LoVo (cell line): ENCODE measurements around the gene STIP1.

Experiments used
- DNase-seq: peaks from one replicate; pipeline ENCODE4 v3.0.0-alpha.2; 2016; ENCODE audit warnings: low spot score

Gene STIP1

GRCh38 chr11:64223001-64223651 is 37.2 kb downstream of the STIP1 start:
- DNase-seq: no peak

GRCh38 chr11:64224151-64224890 is 38.4 kb downstream of the STIP1 start:
- no peak for DNase-seq

GRCh38 chr11:64224891-64225607 is 39.1 kb downstream of the STIP1 start:
- DNase-seq: no peak

GRCh38 chr11:64225608-64226506 is 39.9 kb downstream of the STIP1 start, which contains the start of the genes NUDT22 and TRPT1:
Gene NUDT22, plus strand, starts transcription at chr11:64226274. Its CDS starts 379 bp downstream, at chr11:64226653.
Gene TRPT1, minus strand, starts transcription at chr11:64226186. Its CDS starts 326 bp downstream, at chr11:64225860.
- peak; percentile 88 for DNase-seq

- DNase-seq: peak; percentile 59
These were observed 40.6 kb downstream of the STIP1 start for GRCh38 chr11:64226507-64227051.

- no peak for DNase-seq
These were observed 41.5 kb downstream of the STIP1 start for GRCh38 chr11:64227405-64227956.

- DNase-seq: no peak
These were observed 43.2 kb downstream of the STIP1 start for GRCh38 chr11:64229090-64229743.

GRCh38 chr11:64229744-64230170 is 43.8 kb downstream of the STIP1 start:
- no peak for DNase-seq

GRCh38 chr11:64230171-64230984 is 44.4 kb downstream of the STIP1 start, which contains the start of gene DNAJC4:
Gene DNAJC4, plus strand, starts transcription at chr11:64230548. Its CDS starts 307 bp downstream, at chr11:64230855.
- DNase-seq: peak; percentile 90

- DNase-seq: no peak
These were observed 45.0 kb downstream of the STIP1 start for GRCh38 chr11:64230985-64231365.

GRCh38 chr11:64231546-64231945 is 45.6 kb downstream of the STIP1 start:
- no peak for DNase-seq

GRCh38 chr11:64232182-64232966 is 46.4 kb downstream of the STIP1 start:
- no peak for DNase-seq

GRCh38 chr11:64232967-64233315 is 47.0 kb downstream of the STIP1 start:
- no peak for DNase-seq

GRCh38 chr11:64233913-64234586 is 48.1 kb downstream of the STIP1 start, which contains the start of gene VEGFB:
Gene VEGFB, plus strand, starts transcription at chr11:64234584. Its CDS starts 250 bp downstream, at chr11:64234834.
- peak; percentile 58 for DNase-seq

GRCh38 chr11:64234647-64235379 is 48.8 kb downstream of the STIP1 start:
- peak; percentile 34 for DNase-seq

GRCh38 chr11:64235437-64236161 is 49.6 kb downstream of the STIP1 start:
- no peak for DNase-seq

- no peak for DNase-seq
These were observed 51.5 kb downstream of the STIP1 start for GRCh38 chr11:64237484-64237951.
